ENCODE results near the gene MRPL30. TPM values are rescaled to one million over a fixed set of nuclear protein-coding genes. Genes with fewer than 3 reads are reported as not detected.
A peak's percentile ranks its signal among the peaks of the same experiment; 100 is the strongest.
"Not testable (repeated sequence)": the region's sequence is repeated elsewhere in the genome, so short reads cannot be mapped to it uniquely, and the experiment has no call there.

The MRPL30 gene
- total RNA-seq = 10 to 100 TPM; 32.7 to 41.8 TPM

GRCh38 chr2:99180755-99181623, at the start of gene MRPL30, which contains the start of gene MITD1:
Gene MRPL30 (plus strand): TSS chr2:99181184. CDS start chr2:99186204, 5,020 bp downstream.
Gene MITD1 (minus strand): TSS chr2:99181058. CDS start chr2:99180981, 77 bp downstream.
- H3K4me3 Mint-ChIP-seq = peak within 1 kb of the TSS; percentile 98 to 99
- peak within 1 kb of the TSS; percentile 98 for H3K27ac Mint-ChIP-seq
- peaks cover 6 to 7% of the 10 kb centered on the region in 2 donors for H3K36me3 Mint-ChIP-seq (ENCODE audit: insufficient read depth in 2 of 2)
- peak; percentile 90 for DNase-seq
- ATAC-seq (replicated peaks in 1 of 2) = peak; percentile 91 to 92
- H3K4me1 Mint-ChIP-seq (ENCODE audit: low read depth) = peaks cover 58% of the 10 kb centered on the region
- no peaks in the 10 kb centered on the region for H3K9me3 Mint-ChIP-seq
- no peaks in the 10 kb centered on the region for H3K27me3 Mint-ChIP-seq (ENCODE audit: low read depth)

- H3K4me3 Mint-ChIP-seq; H3K27ac Mint-ChIP-seq; ATAC-seq (replicated peaks in 1 of 2); DNase-seq; H3K27me3 Mint-ChIP-seq (ENCODE audit: low read depth): not testable (repeated sequence)
- H3K4me1 Mint-ChIP-seq (ENCODE audit: low read depth) = peaks cover 14% of the 10 kb centered on the region
- H3K36me3 Mint-ChIP-seq (ENCODE audit: insufficient read depth in 2 of 2) = peaks cover 24 to 34% of the 10 kb centered on the region in 2 donors
- peaks cover 20 to 23% of the 10 kb centered on the region in 2 donors for H3K9me3 Mint-ChIP-seq
Measured at GRCh38 chr2:99135044-99135556, 45.9 kb upstream of the MRPL30 start.

GRCh38 chr2:99139003-99139402, 42.0 kb upstream of the MRPL30 start:
- peak overlapping the region in 1 of 2 donors; percentile 25 for H3K4me3 Mint-ChIP-seq
- H3K27ac Mint-ChIP-seq = no peak overlapping the region
- H3K9me3 Mint-ChIP-seq = peaks cover 1 to 2% of the 10 kb centered on the region in 2 donors
- H3K36me3 Mint-ChIP-seq (ENCODE audit: insufficient read depth in 2 of 2) = peaks cover 8 to 9% of the 10 kb centered on the region in 2 donors
- peaks cover 28% of the 10 kb centered on the region for H3K4me1 Mint-ChIP-seq (ENCODE audit: low read depth)
- ATAC-seq (replicated peaks in 1 of 2) (no peak), DNase-seq (no peak)
- H3K27me3 Mint-ChIP-seq (ENCODE audit: low read depth) = no peaks in the 10 kb centered on the region

- Mint-ChIP-seq H3K27me3 (ENCODE audit: low read depth) (no peaks in the 10 kb centered on the region), H3K4me3 (peak overlapping the region; percentile 90 to 98), H3K27ac (peak overlapping the region; percentile 25), H3K36me3 (ENCODE audit: insufficient read depth in 2 of 2) (peaks cover 3 to 5% of the 10 kb centered on the region in 2 donors), H3K9me3 (no peaks in the 10 kb centered on the region), H3K4me1 (ENCODE audit: low read depth) (peaks cover 28% of the 10 kb centered on the region)
- ATAC-seq (replicated peaks in 1 of 2) (no peak), DNase-seq (no peak)
Measured at GRCh38 chr2:99140056-99140859, 40.7 kb upstream of the MRPL30 start.

- peaks cover 3 to 5% of the 10 kb centered on the region in 2 donors for H3K36me3 Mint-ChIP-seq (ENCODE audit: insufficient read depth in 2 of 2)
- H3K27me3 Mint-ChIP-seq (ENCODE audit: low read depth) = no peaks in the 10 kb centered on the region
- ATAC-seq (replicated peaks in 1 of 2) (peak; percentile 42 to 50), DNase-seq (no peak)
- H3K4me3 Mint-ChIP-seq = peak overlapping the region; percentile 90 to 98
- H3K27ac Mint-ChIP-seq = peak overlapping the region; percentile 85
- H3K4me1 Mint-ChIP-seq (ENCODE audit: low read depth) = peaks cover 28% of the 10 kb centered on the region
- H3K9me3 Mint-ChIP-seq = no peaks in the 10 kb centered on the region
Measured at GRCh38 chr2:99140860-99141109, 40.2 kb upstream of the MRPL30 start.

- no peaks in the 10 kb centered on the region for H3K9me3 Mint-ChIP-seq
- H3K27me3 Mint-ChIP-seq (ENCODE audit: low read depth) = no peaks in the 10 kb centered on the region
- H3K36me3 Mint-ChIP-seq (ENCODE audit: insufficient read depth in 2 of 2) = peaks cover 2 to 5% of the 10 kb centered on the region in 2 donors
- H3K4me1 Mint-ChIP-seq (ENCODE audit: low read depth) = peaks cover 28% of the 10 kb centered on the region
- H3K27ac Mint-ChIP-seq = peak within 1 kb of the TSS; percentile 85
- ATAC-seq (replicated peaks in 1 of 2) (peak; percentile 92 to 93), DNase-seq (peak; percentile 98)
- H3K4me3 Mint-ChIP-seq = peak within 1 kb of the TSS; percentile 90 to 98
Measured at GRCh38 chr2:99141110-99142108, 39.6 kb upstream of the MRPL30 start, which contains the start of gene C2orf15. Gene C2orf15 (plus strand): TSS chr2:99141707. CDS start chr2:99150559, 8,852 bp downstream.

GRCh38 chr2:99150706-99151105, 30.3 kb upstream of the MRPL30 start:
- DNase-seq (no peak), ATAC-seq (replicated peaks in 1 of 2) (no peak)
- Mint-ChIP-seq H3K27ac (no peak overlapping the region), H3K9me3 (no peaks in the 10 kb centered on the region), H3K4me3 (no peak overlapping the region), H3K36me3 (ENCODE audit: insufficient read depth in 2 of 2) (peaks cover 4 to 7% of the 10 kb centered on the region in 2 donors), H3K27me3 (ENCODE audit: low read depth) (no peaks in the 10 kb centered on the region), H3K4me1 (ENCODE audit: low read depth) (peaks cover 17% of the 10 kb centered on the region)

- Mint-ChIP-seq H3K4me3 (no peak overlapping the region), H3K27ac (no peak overlapping the region), H3K27me3 (ENCODE audit: low read depth) (no peaks in the 10 kb centered on the region), H3K4me1 (ENCODE audit: low read depth) (peaks cover 28% of the 10 kb centered on the region), H3K36me3 (ENCODE audit: insufficient read depth in 2 of 2) (peaks cover 6 to 7% of the 10 kb centered on the region in 2 donors), H3K9me3 (no peaks in the 10 kb centered on the region)
- ATAC-seq (replicated peaks in 1 of 2) = no peak
- DNase-seq = no peak
Measured at GRCh38 chr2:99152199-99152895, 28.6 kb upstream of the MRPL30 start.

- H3K27me3 Mint-ChIP-seq (ENCODE audit: low read depth) = no peaks in the 10 kb centered on the region
- H3K27ac Mint-ChIP-seq = peak overlapping the region; percentile 83
- H3K36me3 Mint-ChIP-seq (ENCODE audit: insufficient read depth in 2 of 2) = peaks cover 6 to 7% of the 10 kb centered on the region in 2 donors
- H3K9me3 Mint-ChIP-seq = no peaks in the 10 kb centered on the region
- DNase-seq (no peak), ATAC-seq (replicated peaks in 1 of 2) (no peak)
- no peak overlapping the region for H3K4me3 Mint-ChIP-seq
- peaks cover 28% of the 10 kb centered on the region for H3K4me1 Mint-ChIP-seq (ENCODE audit: low read depth)
Measured at GRCh38 chr2:99153921-99154604, 26.9 kb upstream of the MRPL30 start.

- H3K36me3 Mint-ChIP-seq (ENCODE audit: insufficient read depth in 2 of 2) = peaks cover 6 to 7% of the 10 kb centered on the region in 2 donors
- peak; percentile 96 for DNase-seq
- no peaks in the 10 kb centered on the region for H3K27me3 Mint-ChIP-seq (ENCODE audit: low read depth)
- peak within 1 kb of the TSS; percentile 83 for H3K27ac Mint-ChIP-seq
- H3K9me3 Mint-ChIP-seq = no peaks in the 10 kb centered on the region
- H3K4me3 Mint-ChIP-seq = no peak within 1 kb of the TSS
- peaks cover 28% of the 10 kb centered on the region for H3K4me1 Mint-ChIP-seq (ENCODE audit: low read depth)
- ATAC-seq (replicated peaks in 1 of 2) = peak; percentile 97 to 98
Measured at GRCh38 chr2:99154643-99155536, 26.1 kb upstream of the MRPL30 start, which contains the start of the genes LIPT1 and TSGA10. Gene LIPT1 (plus strand): TSS chr2:99154967. CDS start chr2:99161958, 6,991 bp downstream. Gene TSGA10 (minus strand): TSS chr2:99154942. CDS start chr2:99109439, 45,503 bp downstream.

Measured in activated T-cell treated with anti-CD3 and anti-CD28 coated beads, Interleukin-2, amount 50 U/mL, for 72 hours (primary cell).